ENCODE data around the gene FRMD6. TPM values are rescaled to one million over a fixed set of nuclear protein-coding genes. Genes with fewer than 3 reads are reported as not detected.

The FRMD6 gene
- total RNA-seq, 1 experiment from 2014 or later = 11.4 TPM

DNA sequence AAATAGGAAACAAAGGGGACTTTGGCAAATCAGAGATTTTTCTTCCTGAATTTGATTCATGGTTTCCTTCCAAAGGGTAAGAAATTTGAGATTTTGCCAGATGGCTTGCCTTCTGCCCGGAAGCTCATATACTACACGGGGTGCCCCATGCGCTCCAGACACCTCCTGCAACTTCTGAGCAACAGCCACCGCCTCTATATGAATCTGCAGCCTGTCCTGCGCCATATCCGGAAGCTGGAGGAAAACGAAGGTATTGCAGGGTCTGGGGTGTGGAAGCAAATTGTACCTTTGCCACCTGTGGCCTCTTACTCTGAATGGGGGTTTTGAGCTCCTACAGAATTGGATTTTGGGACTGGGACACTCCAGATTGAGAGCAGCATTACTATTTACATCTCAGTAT lies 63.5 kb downstream of the FRMD6 start:
- H3K9ac ChIP-seq (ENCODE audit: low read length) = no peak overlapping the region
- TF ChIP-seq REST (IDR thresholded peaks at IDR 0.05; ENCODE audit: low read depth) (no peak), ATF3 (IDR thresholded peaks at IDR 0.05) (no peak), EZH2 (IDR thresholded peaks at IDR 0.05) (no peak), JUND (IDR thresholded peaks at IDR 0.05) (no peak), EGR1 (IDR thresholded peaks at IDR 0.05; ENCODE audit: low read depth) (no peak), FOSL1 (IDR thresholded peaks at IDR 0.05; ENCODE audit: low read depth) (no peak), POLR2AphosphoS5 (IDR thresholded peaks at IDR 0.05; ENCODE audit: low read depth, low read length) (no peak), YY1 (IDR thresholded peaks at IDR 0.05; ENCODE audit: extremely low read depth, insufficient replicate concordance, low read depth, low read length) (no peak), SP1 (IDR thresholded peaks at IDR 0.05; ENCODE audit: low read depth) (no peak)
- TF ChIP-seq, protein P1, sequence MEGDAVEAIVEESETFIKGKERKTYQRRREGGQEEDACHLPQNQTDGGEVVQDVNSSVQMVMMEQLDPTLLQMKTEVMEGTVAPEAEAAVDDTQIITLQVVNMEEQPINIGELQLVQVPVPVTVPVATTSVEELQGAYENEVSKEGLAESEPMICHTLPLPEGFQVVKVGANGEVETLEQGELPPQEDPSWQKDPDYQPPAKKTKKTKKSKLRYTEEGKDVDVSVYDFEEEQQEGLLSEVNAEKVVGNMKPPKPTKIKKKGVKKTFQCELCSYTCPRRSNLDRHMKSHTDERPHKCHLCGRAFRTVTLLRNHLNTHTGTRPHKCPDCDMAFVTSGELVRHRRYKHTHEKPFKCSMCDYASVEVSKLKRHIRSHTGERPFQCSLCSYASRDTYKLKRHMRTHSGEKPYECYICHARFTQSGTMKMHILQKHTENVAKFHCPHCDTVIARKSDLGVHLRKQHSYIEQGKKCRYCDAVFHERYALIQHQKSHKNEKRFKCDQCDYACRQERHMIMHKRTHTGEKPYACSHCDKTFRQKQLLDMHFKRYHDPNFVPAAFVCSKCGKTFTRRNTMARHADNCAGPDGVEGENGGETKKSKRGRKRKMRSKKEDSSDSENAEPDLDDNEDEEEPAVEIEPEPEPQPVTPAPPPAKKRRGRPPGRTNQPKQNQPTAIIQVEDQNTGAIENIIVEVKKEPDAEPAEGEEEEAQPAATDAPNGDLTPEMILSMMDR (IDR thresholded peaks at IDR 0.05 in 2 of 3, conservative IDR thresholded peaks at IDR 0.05 in 1 of 3; ENCODE audit: borderline replicate concordance in 1 of 3, insufficient read depth in 1 of 3, low read depth in 2 of 3, low read length in 2 of 3) = no peak
- TF ChIP-seq, protein P2, sequence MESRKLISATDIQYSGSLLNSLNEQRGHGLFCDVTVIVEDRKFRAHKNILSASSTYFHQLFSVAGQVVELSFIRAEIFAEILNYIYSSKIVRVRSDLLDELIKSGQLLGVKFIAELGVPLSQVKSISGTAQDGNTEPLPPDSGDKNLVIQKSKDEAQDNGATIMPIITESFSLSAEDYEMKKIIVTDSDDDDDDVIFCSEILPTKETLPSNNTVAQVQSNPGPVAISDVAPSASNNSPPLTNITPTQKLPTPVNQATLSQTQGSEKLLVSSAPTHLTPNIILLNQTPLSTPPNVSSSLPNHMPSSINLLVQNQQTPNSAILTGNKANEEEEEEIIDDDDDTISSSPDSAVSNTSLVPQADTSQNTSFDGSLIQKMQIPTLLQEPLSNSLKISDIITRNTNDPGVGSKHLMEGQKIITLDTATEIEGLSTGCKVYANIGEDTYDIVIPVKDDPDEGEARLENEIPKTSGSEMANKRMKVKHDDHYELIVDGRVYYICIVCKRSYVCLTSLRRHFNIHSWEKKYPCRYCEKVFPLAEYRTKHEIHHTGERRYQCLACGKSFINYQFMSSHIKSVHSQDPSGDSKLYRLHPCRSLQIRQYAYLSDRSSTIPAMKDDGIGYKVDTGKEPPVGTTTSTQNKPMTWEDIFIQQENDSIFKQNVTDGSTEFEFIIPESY (IDR thresholded peaks at IDR 0.05; ENCODE audit: extremely low read depth, insufficient replicate concordance, low read length) = no peak
- no TSS peak for BruUV-seq (replicated peaks)
- POLR2A ChIA-PET = no interaction called here
- H3K27me3 ChIP-seq (ENCODE audit: insufficient read depth, low read length) = no peaks in the 10 kb centered on the region
- no peak overlapping the region for H3K27ac ChIP-seq (ENCODE audit: low read depth, low read length)
- H3K9me2 ChIP-seq (ENCODE audit: insufficient read depth) = no peaks in the 10 kb centered on the region
- H4K20me1 ChIP-seq (ENCODE audit: insufficient read depth) = no peaks in the 10 kb centered on the region
- no peaks in the 10 kb centered on the region for H3K9me3 ChIP-seq (ENCODE audit: control insufficient read depth in 1 of 2, insufficient read depth in 1 of 2, low read depth in 1 of 2, low read length in 2 of 2)
- CTCF ChIA-PET = no interaction called here
- ATAC-seq = no peak
- intact Hi-C loops (cut with micrococcal nuclease) = no loop called here
- H3K79me2 ChIP-seq (ENCODE audit: insufficient read depth, low read length) = no peaks in the 10 kb centered on the region
- no peak overlapping the region for H2AFZ ChIP-seq (ENCODE audit: low read depth, low read length, poor library complexity, severe bottlenecking)
- RAD21 ChIA-PET (ENCODE audit: low non-redundant PET in 1 of 2, low total read pairs in 2 of 2, uncharacterized antibody in 2 of 2, unreplicated experiment in 2 of 2) = no interaction called here
- no peak for DNase-seq (ENCODE audit: low read depth, low spot score)
- no peak overlapping the region for H3K4me3 ChIP-seq (replicated peaks in 1 of 2; ENCODE audit: low read depth in 1 of 2, low read length in 2 of 2)
- H3K4me2 ChIP-seq (ENCODE audit: low read length) = no peak overlapping the region
- no peaks in the 10 kb centered on the region for H3K36me3 ChIP-seq (ENCODE audit: control insufficient read depth in 1 of 2, insufficient read depth in 2 of 2, low read length in 2 of 2)
- H3K4me1 ChIP-seq (ENCODE audit: control insufficient read depth in 1 of 2, insufficient read depth in 2 of 2, low read length in 2 of 2) = peaks cover 0 to 3% of the 10 kb centered on the region in 2 experiments; a peak in 1 of 4 replicates

All from HCT116 (cell line).